H9 (cell line): ENCODE results near the gene KANSL1. TPM values are rescaled to one million over a fixed set of nuclear protein-coding genes. Genes with fewer than 3 reads are reported as not detected.

ENCODE experiments used
- DNase-seq: peaks from one replicate; pipeline ENCODE4 v3.0.0-alpha.2; 2017
- H2AFZ ChIP-seq: one replicate; pipeline ENCODE4 v1.6.1; 2013; ENCODE audit warnings: mild to moderate bottlenecking, low read length, control low read depth, moderate library complexity
- H2AK5ac ChIP-seq: 2 replicates; pipeline ENCODE4 v1.6.1; 2013; ENCODE audit warnings: low read length, control low read depth, mixed read lengths; ENCODE audit not compliant: insufficient read length
- H2BK120ac ChIP-seq: one replicate; pipeline ENCODE4 v1.6.1; 2013; ENCODE audit warnings: low read depth, mild to moderate bottlenecking, low read length, control low read depth, inconsistent platforms; ENCODE audit not compliant: poor library complexity, severe bottlenecking
- H2BK12ac ChIP-seq: 2 replicates; pipeline ENCODE4 v1.6.1; 2013; ENCODE audit warnings: low read length, control low read depth, mixed read lengths, low read depth; ENCODE audit not compliant: insufficient read length
- H2BK15ac ChIP-seq: 2 replicates; pipeline ENCODE4 v1.6.1; 2013; ENCODE audit warnings: low read depth, low read length, control low read depth
- H2BK20ac ChIP-seq: one replicate; pipeline ENCODE4 v1.6.1; 2013; ENCODE audit warnings: low read depth, mild to moderate bottlenecking, low read length, control low read depth, inconsistent platforms; ENCODE audit not compliant: poor library complexity, severe bottlenecking
- H2BK5ac ChIP-seq: 2 replicates; pipeline ENCODE4 v1.6.1; 2013; ENCODE audit warnings: low read length, control low read depth, mixed read lengths; ENCODE audit not compliant: insufficient read length
- H3K14ac ChIP-seq: 2 replicates; pipeline ENCODE4 v1.6.1; 2013; ENCODE audit warnings: low read length, control low read depth; ENCODE audit not compliant: insufficient read depth
- H3K18ac ChIP-seq: 2 replicates; pipeline ENCODE4 v1.6.1; 2013; ENCODE audit warnings: low read depth, mild to moderate bottlenecking, mixed read lengths, low read length, control low read depth; ENCODE audit not compliant: insufficient read length
- H3K23ac ChIP-seq: 2 replicates; pipeline ENCODE4 v1.6.1; 2013; ENCODE audit warnings: low read length, control low read depth, mixed read lengths, low read depth; ENCODE audit not compliant: insufficient read length
- H3K23me2 ChIP-seq: 2 replicates; pipeline ENCODE4 v1.6.1; 2013; ENCODE audit warnings: low read depth, mild to moderate bottlenecking, mixed read lengths, low read length, control low read depth; ENCODE audit not compliant: insufficient read length, poor library complexity, severe bottlenecking
- H3K27ac ChIP-seq: 2 replicates; pipeline ENCODE4 v1.5.1; 2013; ENCODE audit warnings: low read length, control low read depth, mixed read lengths, low read depth; ENCODE audit not compliant: insufficient read length
- H3K27me3 ChIP-seq: 2 replicates; pipeline ENCODE4 v1.6.1; 2013; ENCODE audit warnings: low read length, control low read depth, inconsistent platforms; ENCODE audit not compliant: insufficient read depth
- H3K4ac ChIP-seq: 2 replicates; pipeline ENCODE4 v1.6.1; 2013; ENCODE audit warnings: low read depth, mild to moderate bottlenecking, control low read depth, inconsistent platforms, low read length, moderate library complexity
- H3K4me1 ChIP-seq: 2 replicates; pipeline ENCODE4 v1.6.1; 2013; ENCODE audit warnings: low read length, control low read depth, inconsistent platforms; ENCODE audit not compliant: insufficient read depth
- H3K4me2 ChIP-seq: 2 replicates; pipeline ENCODE4 v1.6.1; 2013; ENCODE audit warnings: low read length, control low read depth, mixed read lengths; ENCODE audit not compliant: insufficient read length, insufficient read depth
- H3K56ac ChIP-seq: 2 replicates; pipeline ENCODE4 v1.6.1; 2013; ENCODE audit warnings: low read depth, mild to moderate bottlenecking, mixed read lengths, low read length, control low read depth; ENCODE audit not compliant: insufficient read length
- H3K79me1 ChIP-seq: 2 replicates; pipeline ENCODE4 v1.6.1; 2013; ENCODE audit warnings: low read depth, mild to moderate bottlenecking, moderate library complexity, low read length, control low read depth, inconsistent platforms; ENCODE audit not compliant: insufficient read depth, poor library complexity, severe bottlenecking
- H3K79me2 ChIP-seq: 2 replicates; pipeline ENCODE4 v1.6.1; 2013; ENCODE audit warnings: low read length, control low read depth, inconsistent platforms; ENCODE audit not compliant: insufficient read depth
- H3K9ac ChIP-seq: 2 replicates; pipeline ENCODE4 v1.6.1; 2013; ENCODE audit warnings: low read length, control low read depth, mixed read lengths; ENCODE audit not compliant: insufficient read length; ENCODE audit errors: extremely low read depth
- H3K9me3 ChIP-seq: one replicate; pipeline ENCODE4 v1.6.1; 2013; ENCODE audit warnings: low read depth, low read length, inconsistent platforms; ENCODE audit not compliant: control insufficient read depth
- H3T11ph ChIP-seq: one replicate; pipeline ENCODE4 v1.6.1; 2013; ENCODE audit warnings: mild to moderate bottlenecking, low read length, control low read depth, inconsistent platforms
- H4K20me1 ChIP-seq: one replicate; pipeline ENCODE4 v1.6.1; 2013; ENCODE audit not compliant: control insufficient read depth, insufficient read length, insufficient read depth
- H4K5ac ChIP-seq: 2 replicates; pipeline ENCODE4 v1.6.1; 2013; ENCODE audit warnings: low read depth, mild to moderate bottlenecking, mixed read lengths, low read length, control low read depth; ENCODE audit not compliant: insufficient read length
- H4K8ac ChIP-seq: replicated peaks from 2 replicates; pipeline ENCODE4 v1.6.1; 2013; ENCODE audit warnings: low read length, control low read depth, mixed read lengths, low read depth; ENCODE audit not compliant: insufficient read length
- H4K91ac ChIP-seq: 2 replicates; pipeline ENCODE4 v1.6.1; 2013; ENCODE audit warnings: low read depth, mild to moderate bottlenecking, moderate library complexity, mixed read lengths, low read length, control low read depth; ENCODE audit not compliant: insufficient read length
- H3K27ac Mint-ChIP-seq, 3 experiments: 2 replicates in 2 of 3; 3 replicates in 1 of 3; pipeline ENCODE4 v1.8.0; 2020 to 2021; ENCODE audit warnings: mixed read lengths in 3 of 3, mild to moderate bottlenecking in 1 of 3, moderate library complexity in 1 of 3
- H3K27me3 Mint-ChIP-seq: 2 replicates; pipeline ENCODE4 v1.8.0; 2021; ENCODE audit warnings: low read depth, mild to moderate bottlenecking, moderate library complexity, mixed read lengths
- H3K36me3 Mint-ChIP-seq, 3 experiments: 2 replicates in 2 of 3; 3 replicates in 1 of 3; pipeline ENCODE4 v1.8.0; 2020 to 2021; ENCODE audit warnings: low read depth in 3 of 3, mixed read lengths in 3 of 3; ENCODE audit not compliant: insufficient read depth in 1 of 3
- H3K4me1 Mint-ChIP-seq, 2 experiments: 2 replicates each; pipeline ENCODE4 v1.8.0; 2020; ENCODE audit warnings: mixed read lengths in 2 of 2
- H3K4me3 Mint-ChIP-seq, 2 experiments: 2 replicates in 1 of 2; 3 replicates in 1 of 2; pipeline ENCODE4 v1.8.0; 2020 to 2021; ENCODE audit warnings: mild to moderate bottlenecking in 2 of 2, mixed read lengths in 2 of 2, moderate library complexity in 1 of 2
- H3K9me3 Mint-ChIP-seq, 2 experiments: 2 replicates in 1 of 2; 3 replicates in 1 of 2; pipeline ENCODE4 v1.8.0; 2020; ENCODE audit warnings: mild to moderate bottlenecking in 2 of 2, mixed read lengths in 2 of 2, moderate library complexity in 1 of 2
- CTCF ChIP-seq: fragments of 200-600 bp; sonication (generic); conservative IDR thresholded peaks from 3 replicates; pipeline ENCODE4 v1.8.0; 2021; ENCODE audit warnings: antibody characterized with exemption, mild to moderate bottlenecking
- WGBS: extraction: QIAGEN DNeasy Blood & Tissue Kit; methylation state at CpG from one replicate; pipeline ENCODE4 v1.1.7; 2013; ENCODE audit warnings: missing lambda C conversion rate, low lambda C conversion rate, mixed read lengths; ENCODE audit not compliant: insufficient read length; ENCODE audit errors: extremely low coverage; 5-methylcytosine and 5-hydroxymethylcytosine counted together
- total RNA-seq: library from RNA; stranded (reverse); gene quantifications from 2 replicates; pipeline ENCODE4 v1.2.1, GENCODE V29; 2021

The KANSL1 gene
- total RNA-seq, 1 experiment from 2014 or later, result 114 TPM

GRCh38 chr17:46082257-46082656 is 111.0 kb downstream of the KANSL1 start:
- Histone ChIP-seq H4K8ac (no peak overlapping the region), H3K18ac (no peak overlapping the region), H3K56ac (no peak overlapping the region), H3K9me3 (no peaks in the 10 kb centered on the region), H4K20me1 (no peaks in the 10 kb centered on the region), H3T11ph (no peak overlapping the region), H2AK5ac (no peak overlapping the region), H3K27ac (no peak overlapping the region), H3K79me2 (peaks cover 4% of the 10 kb centered on the region; the same call in 1 of the 2 replicates), H4K91ac (no peak overlapping the region), H2BK15ac (no peak overlapping the region), H3K9ac (no peak overlapping the region), H3K27me3 (no peaks in the 10 kb centered on the region), H2BK20ac (no peak overlapping the region), H3K4me1 (no peaks in the 10 kb centered on the region), H3K79me1 (peaks cover 3% of the 10 kb centered on the region), H3K23ac (no peak overlapping the region), H2BK12ac (no peak overlapping the region), H2BK5ac (no peak overlapping the region), H3K4me2 (no peak overlapping the region), H3K4ac (no peak overlapping the region), H4K5ac (no peak overlapping the region), H3K14ac (no peak overlapping the region), H3K23me2 (no peaks in the 10 kb centered on the region), H2AFZ (no peak overlapping the region), H2BK120ac (no peak overlapping the region)
- Mint-ChIP-seq H3K4me1 (peaks cover 28 to 39% of the 10 kb centered on the region in 2 experiments), H3K36me3 (peaks cover 24 to 34% (median 33%) of the 10 kb centered on the region in 3 experiments), H3K27ac (peak overlapping the region; percentile 31 to 59 (median 48); a peak in 5 of 7 replicates), H3K4me3 (no peak overlapping the region), H3K9me3 (peaks cover 2 to 3% of the 10 kb centered on the region in 2 experiments; a peak in 4 of 5 replicates), H3K27me3 (no peaks in the 10 kb centered on the region; the same call in 1 of the 2 replicates)
- no peak for DNase-seq
- no peak for TF ChIP-seq CTCF
- WGBS, result no CpG with 5 or more reads among the region's 2 CpGs
